CD1c-positive myeloid dendritic cell (primary cell): ENCODE measurements around the gene NFU1.
A peak's percentile ranks its signal among the peaks of the same experiment; 100 is the strongest.
"Not testable (repeated sequence)": the region's sequence is repeated elsewhere in the genome, so short reads cannot be mapped to it uniquely, and the experiment has no call there.

Experiments
- DNase-seq: peaks from one replicate; pipeline ENCODE4 v3.0.0-alpha.2; 2016; ENCODE audit errors: extremely low spot score

NFU1 gene

DNA sequence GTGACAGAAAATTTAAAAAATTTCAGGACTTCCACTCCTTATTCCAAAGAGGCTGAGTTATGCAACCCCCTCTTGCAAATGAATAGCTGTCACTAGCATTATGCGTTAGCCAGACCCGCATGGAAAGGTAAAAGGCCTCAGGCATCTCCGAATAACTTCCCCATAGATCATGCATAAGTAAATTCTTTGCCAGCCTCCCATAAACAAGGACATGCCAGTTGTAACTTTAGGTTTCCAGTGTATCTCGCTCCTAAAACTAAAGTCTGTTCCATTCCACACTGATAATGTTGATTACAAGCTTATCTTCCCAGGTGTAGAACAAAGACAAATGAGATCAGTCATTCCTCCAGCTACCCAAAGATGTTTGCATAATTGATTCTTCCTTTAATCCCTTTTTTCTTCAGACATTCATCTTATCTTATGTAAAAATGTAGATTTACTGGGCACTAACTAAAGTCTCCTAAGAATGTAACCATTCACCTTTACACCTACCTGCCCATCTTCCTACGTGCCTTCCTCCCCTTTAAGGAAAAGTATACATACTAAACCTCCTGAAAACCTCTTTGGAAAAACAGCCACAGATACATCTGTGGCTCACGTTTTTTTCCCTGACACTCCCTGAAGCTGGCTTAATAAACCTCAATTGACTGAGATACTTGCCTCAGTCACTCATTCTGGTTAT, 13.6 kb upstream of the NFU1 start:
- no peak for DNase-seq

DNA sequence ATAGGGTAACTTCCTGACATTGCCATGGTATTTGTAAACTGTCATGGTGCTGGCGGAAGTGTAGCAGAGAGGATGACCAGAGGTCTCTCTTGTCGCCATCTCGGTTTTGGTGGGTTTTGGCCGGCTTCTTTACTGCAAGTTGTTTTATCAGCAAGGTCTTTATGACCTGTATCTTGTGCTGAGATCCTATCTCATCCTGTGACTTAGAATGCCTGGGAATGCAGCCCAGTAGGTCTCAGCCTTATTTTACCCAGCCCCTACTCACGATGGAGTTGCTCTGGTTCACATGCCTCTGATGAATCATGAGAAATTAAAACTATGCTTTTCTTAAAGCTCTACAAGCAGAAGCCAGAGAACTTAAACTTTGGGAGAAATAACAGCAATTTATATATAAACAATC, 12.7 kb upstream of the NFU1 start:
- DNase-seq, result no peak

DNA sequence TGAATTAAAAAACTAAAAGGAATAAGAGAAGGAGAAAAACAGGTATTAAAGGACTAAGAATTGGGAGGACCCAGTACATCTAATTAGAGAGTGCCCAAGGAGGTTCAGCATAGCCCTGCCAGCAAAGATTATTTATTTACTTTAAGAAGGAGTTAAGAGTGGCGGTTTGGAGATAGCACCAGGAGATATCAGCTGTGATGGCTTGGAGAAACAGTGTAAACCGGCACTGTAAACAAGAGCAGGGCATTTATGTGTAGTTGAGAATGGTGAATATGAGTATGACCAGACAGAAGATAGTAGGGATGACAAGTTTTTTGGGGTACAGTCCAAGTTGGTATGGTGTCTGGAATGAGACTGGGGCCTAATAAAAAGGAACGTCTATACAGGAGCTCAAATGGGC, 6.4 kb upstream of the NFU1 start:
- not testable (repeated sequence) for DNase-seq

DNA sequence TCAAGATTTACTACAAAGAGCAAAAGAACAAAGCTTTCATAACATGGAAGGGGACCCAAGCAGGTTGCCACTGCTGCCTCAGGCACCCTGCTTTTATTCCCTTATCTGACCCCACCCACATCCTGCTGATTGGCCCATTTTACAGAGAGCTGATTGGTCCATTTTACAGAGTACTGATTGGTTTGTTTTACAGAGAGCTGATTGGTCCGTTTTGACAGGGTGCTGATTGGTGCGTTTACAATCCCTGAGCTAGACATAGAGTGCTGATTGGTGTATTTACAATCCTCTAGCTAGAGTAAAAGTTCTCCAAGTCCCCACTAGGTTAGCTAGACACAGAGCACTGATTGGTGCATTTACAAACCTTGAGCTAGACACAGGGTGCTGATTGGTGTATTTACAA, 2.3 kb upstream of the NFU1 start:
- DNase-seq, result not testable (repeated sequence)

DNA sequence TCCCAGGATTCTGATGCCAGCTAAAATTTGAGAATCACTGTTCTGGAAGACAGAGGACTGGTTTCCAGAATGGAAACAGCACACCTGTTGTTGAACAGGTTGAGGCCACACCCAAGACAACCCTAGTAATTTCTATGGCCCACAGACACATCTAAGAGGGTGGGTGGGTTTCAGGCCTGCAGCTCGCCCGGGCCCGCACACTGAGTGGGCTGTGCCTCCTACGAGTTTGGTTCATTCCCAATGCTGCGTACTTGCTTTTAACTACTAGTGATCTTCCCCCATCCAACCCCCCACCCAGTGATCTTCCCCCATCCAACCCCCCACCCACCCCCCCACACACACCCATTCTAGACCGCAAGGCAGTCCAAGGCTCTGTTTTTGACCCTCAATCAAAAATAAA, 1.3 kb upstream of the NFU1 start:
- no peak for DNase-seq

DNA sequence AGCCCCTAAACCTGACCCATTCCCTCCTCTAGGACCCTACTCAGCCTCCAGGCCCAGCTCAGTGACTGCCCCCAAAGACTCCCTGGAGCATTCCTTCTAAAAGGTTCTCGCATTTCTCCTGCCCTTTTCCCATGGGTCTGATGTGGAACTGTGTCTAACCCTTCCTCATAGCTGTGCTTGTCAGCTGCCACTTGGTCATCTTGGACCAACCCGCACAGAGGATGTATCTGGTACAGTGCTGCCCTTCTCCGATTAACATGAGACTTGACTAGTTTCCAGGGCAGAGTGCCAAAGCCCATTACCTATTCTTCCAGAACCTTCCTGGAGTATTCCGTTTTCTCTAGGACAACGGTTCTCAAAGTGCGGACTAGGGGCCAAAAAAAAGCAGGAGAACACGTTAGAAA, 518 bp upstream of the NFU1 start:
- no peak for DNase-seq

DNA sequence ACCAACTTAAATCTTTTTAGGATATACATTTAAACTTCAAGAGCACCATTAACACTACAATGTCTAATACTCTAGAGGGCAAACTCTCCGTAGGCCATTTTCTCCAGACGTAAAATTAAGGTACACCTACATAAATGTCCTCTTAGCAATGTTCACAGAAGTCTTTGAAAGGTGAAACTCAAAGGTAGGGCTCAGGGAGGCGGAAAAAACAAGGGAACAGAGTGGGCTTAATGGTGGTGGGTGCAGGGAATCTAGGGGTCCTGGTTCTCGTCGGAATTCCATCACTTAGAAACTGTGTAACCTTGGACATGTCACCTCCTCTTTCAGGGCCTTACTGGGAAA, 668 bp downstream of the NFU1 start:
- no peak for DNase-seq

DNA sequence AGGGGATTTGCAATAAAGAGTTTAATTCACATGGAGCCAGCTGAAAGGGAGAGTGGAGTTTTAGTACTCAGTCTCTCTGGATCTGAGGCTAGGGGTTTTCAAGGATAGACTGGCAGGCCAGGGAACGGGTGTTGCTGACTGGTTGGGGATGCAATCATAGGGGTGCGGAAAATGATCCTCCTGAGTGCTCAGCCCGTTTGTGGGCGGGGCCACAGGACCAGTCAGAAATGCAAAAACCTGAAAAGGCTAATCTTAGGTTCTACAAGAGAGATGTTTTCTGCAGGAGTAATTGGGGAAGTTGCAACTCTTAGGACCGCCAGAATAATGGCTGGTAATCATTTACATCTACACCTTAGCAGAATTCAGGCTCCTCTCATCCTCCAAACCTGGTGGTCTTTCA, 2.5 kb downstream of the NFU1 start:
- no peak for DNase-seq

DNA sequence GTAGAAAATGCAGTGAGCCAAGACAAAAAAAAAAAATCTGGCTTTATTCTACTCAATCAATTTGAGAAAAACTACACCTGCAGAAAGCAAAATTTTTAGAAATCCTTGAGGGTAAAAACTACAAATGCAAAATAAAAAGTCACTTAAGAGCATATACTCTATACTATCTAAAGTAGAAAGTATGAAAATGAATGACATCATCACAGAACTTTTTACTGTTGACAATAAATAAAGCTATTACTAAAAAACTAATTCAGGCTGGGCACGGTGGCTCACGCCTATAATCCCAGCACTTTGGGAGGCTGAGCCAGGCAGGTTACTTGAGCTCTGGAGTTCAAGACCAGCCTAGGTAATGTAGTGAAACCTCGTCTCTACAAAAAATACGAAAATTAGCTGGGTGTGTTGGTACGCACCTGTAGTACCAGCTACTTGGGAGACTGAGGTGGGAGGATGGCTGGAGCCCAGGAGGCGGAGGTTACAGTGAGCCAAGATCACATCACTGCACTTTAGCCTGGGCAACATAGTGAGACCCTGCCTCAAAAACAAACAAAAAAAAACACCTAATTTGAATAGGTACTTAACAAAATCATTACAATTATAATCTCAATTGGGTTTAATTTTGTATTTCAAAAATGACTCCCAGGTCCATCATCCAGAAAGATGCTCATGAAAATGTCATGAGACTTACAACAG, 7.6 kb downstream of the NFU1 start:
- DNase-seq, result no peak

DNA sequence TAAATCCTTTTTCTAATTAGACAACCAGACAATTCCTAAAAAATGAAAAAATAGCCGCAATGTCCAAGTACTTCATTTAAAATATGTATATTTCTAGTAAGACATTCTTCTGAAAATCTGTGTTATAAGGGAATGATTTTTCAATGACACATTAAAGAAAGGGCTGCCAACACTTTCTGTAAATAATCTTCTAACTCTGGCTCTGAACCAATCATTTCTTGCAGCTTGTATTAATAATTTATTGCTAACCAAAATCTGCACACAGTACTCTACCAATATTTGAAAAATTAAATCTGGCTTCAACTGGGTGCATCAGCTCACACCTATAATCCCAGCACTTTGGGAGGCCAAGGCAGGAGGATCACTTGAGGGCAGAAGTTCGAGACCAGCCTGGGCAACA, 8.3 kb downstream of the NFU1 start:
- no peak for DNase-seq

DNA sequence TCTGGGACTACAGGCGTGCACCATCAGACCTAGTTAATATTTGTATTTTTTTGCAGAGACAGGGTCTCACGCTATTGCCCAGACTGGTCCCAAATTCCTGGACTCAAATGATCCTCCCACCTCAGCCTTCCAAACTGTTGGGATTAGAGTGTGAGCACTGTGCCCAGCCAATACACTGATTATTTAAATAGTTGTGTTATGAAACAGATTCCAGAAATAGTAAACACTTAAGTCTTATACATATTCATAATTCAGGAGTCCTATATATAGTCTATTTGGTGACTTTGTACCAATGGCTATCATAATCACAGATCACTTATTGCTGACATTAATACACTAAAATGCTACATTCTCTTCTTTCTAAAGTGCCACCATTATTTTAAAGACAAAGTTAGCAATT, 12.8 kb downstream of the NFU1 start:
- DNase-seq, result no peak

DNA sequence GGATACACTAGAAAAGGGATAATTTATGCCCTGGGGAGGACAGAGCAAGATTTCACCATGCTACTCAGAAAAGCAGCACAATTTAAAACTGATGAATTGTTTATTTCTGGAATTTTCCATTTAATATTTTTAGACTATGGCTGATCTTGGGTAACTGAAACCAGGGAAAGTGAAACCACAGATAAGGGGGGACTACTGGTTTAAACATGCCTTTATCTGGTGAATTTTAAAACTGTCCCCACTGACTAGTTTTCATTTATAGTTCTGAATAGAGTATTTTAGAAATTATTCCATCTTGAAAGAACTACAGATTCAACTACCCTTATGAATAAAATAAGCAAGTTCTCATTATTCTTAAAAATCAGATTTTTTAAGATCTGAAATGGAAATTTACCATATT, 15.0 kb downstream of the NFU1 start:
- DNase-seq, result no peak

DNA sequence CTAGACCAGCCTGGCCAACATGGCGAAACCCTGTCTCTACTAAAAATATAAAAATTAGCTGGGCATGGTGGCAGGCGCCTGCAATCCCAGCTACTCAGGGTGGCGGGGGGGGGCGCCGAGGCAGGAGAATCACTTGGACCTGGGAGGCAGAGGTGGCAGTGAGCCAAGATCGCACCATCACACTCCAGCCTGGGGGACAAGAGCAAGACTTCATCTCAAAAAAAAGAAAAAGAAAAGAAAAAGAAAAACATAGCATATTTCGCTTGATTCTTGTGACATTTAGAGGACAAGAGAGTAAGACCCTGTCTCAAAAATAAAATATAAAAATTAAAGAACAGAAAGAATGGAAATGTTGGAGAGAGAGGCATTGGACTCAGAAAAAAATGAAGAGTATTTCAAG, 18.1 kb downstream of the NFU1 start:
- not testable (repeated sequence) for DNase-seq

DNA sequence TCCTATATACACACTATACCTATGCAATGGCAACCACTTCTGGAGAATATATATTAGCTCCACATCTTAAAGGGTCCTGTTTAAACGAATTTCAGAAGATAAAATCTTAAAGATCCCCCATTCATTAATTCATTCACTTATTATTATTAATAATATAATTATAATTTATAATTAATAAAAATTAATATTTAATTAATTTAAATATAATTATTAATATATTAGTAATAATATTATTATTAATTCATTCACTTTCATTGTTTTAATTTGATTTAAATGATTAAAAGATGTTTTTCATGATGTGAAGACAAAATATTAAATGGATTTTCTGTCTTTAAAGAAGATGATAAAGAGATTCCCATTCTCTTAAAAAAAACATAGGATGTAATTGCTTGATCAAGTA, 21.1 kb downstream of the NFU1 start:
- DNase-seq, result no peak

DNA sequence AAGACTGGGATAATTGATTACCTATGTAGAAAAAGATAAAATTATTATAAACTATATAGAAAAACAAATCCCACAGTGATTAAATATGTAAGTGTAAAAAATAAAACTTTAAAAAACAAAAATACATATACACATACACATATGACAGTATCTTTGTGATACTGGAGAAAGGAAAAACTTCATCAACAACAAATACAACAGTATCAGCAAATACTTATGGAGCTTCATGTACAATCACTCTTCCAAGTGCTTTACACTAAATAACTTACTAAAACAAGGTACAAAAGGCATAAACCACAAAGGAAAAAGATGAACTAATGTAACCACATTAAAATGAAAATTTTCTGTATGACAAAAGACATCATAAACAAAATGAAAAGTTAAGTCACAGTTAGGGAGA, 26.1 kb downstream of the NFU1 start:
- no peak for DNase-seq

DNA sequence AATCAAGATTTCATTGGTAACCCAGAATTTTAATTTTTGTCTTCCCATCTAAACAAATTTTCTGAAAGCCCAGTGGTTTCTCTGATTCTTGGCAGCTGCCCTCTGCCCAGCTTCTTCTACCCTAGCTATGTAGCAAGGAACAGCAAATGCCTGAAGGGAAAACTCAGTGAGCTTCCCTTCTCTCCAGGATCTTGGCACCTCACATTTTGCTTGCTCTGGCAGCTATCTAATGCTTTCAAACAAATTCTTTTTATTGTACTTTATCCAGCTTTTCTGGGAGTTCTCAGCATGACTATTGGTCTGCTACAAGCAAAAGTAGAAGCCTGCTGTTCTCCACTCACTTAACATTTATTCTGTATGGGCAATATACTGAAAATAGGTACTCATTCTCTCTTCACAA, 31.9 kb downstream of the NFU1 start:
- DNase-seq, result no peak

DNA sequence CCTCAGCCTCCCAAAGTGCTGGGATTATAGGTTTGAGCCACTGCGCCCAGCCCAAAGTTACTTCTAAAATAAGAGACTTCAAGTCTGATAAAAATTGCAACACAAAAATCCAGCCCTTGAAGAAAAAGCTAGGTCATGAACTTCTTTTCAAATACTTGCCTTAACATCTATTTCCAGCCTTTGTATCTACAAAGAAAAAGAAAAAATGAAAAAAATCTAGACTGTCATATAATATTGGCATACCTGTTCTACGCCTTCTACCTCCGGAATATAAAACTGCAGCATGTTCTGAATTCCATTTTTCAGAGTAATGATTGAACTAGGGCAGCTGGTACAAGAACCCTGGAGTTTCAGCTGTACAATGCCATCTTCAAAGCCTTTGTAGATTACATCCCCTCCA, 37.1 kb downstream of the NFU1 start:
- no peak for DNase-seq

DNA sequence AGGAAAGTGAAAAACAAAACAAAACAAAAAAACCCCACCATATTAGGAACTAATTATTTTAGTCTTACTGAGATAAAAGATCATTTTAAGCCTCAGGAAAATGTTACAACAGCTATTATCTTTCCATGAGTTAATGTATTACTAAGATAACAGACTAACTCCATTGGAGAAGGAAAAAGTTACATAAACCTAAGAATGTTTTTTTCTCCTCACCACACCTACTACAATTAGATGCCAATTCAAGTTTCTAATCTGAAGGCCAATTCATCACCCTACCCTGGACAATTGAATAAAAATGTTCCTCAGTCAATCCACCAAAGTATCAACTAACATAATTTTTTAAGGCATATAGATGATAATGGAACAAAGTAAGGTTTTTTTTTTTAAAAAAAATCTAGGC, 40.0 kb downstream of the NFU1 start:
- DNase-seq, result no peak

DNA sequence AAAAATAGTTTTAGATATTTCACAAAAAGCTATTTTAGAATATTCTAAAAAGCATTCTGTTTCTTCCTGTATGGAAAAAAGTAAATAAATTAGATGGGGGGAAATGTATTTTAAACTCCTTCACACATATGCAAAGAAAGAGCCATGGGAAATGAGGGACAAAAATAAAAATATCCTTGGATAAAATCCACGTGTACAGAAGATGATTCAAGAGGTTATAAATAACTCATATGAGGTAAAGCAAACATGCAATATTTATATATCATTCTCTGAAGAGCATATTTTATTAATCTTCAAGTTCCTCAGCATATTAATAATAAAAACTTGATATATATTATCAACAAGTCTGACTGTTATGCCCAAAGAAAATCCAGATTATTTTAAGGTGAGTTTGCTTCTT, 41.4 kb downstream of the NFU1 start:
- DNase-seq, result no peak

DNA sequence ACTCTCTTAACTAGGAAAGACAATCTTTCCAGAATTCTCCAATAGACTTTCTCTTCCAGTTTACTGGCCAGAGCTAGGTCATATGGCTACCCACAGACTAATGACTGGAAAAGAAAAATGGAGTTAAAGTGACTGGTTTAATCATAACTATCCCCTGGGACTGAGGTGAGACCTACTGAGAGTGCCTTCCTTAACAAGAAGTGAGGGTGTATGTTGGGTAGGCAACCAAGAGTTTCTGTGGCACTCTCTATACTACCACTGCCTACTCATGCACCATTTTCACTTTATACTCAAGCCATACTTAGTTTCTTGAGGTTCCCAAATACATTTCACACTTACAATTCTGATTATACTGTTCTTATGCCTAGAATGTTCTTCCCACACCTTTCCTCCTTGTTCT, 43.3 kb downstream of the NFU1 start:
- DNase-seq, result no peak

DNA sequence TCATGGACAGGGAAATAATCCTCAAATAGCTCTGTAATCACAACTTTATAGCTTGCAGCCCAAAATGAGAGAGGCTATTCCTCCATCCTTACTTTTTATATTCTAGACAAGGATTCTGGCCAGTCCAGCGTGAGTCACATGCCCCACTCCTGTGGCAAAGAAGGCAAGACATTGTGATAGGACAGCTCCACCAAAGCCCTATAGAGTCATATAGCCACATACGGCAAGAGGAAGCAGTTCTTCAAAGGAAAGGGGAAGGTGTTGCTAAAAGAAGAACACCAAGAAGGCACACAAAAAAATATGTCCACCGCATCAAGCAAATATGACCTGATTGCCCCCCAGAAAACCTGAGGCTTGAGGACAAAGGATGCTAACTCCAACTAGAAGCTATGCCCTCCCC, 46.8 kb downstream of the NFU1 start:
- peak; percentile 74 for DNase-seq

DNA sequence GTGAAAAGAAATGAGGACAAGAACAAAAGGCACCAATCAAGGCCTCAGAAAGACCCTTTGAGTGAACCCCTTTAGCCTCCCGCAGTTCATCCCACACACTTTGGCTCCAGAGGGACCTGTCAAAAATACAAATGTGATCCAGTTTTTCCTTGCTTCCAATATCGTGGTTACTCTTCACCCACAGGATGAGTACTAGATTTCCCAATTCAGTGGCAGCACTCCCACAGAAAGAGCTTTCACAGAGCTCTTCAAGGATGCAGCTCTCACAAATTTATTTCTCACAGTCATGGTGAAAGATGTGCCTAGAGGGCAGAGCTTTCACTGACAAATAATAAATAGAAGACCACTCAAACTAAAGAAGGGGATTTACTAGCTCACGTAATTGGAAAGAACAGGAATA, 47.2 kb downstream of the NFU1 start:
- no peak for DNase-seq

DNA sequence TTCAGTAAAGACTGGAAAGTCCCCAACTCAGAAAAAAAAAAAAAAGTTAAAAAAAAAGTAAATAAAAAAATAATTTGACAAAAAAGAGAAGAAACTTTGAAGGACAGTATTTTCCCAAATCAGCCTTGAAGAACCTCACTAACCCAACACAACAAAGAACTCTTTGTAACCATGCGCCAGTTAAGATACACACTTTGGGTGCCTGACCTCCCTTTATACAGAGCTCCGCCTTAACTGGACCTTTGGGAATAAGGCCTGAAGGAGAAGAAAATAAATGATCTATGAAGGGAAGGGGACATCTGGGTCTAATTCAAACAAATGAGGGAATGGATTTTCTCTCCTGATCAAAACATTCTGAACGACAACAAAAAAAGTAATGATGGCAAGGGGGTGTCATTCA, 48.0 kb downstream of the NFU1 start:
- no peak for DNase-seq
